Mesenchymal stem cell (in vitro differentiated cells and primary cell): ENCODE results near the gene AKNA.

Experiments used
- DNase-seq: peaks from one replicate; pipeline ENCODE4 v3.0.0-alpha.2; 2013
- H2AFZ ChIP-seq: one replicate; pipeline ENCODE4 v1.6.1; 2013; ENCODE audit warnings: low read depth, mild to moderate bottlenecking, control low read depth, inconsistent platforms, low read length, moderate library complexity
- H2AK5ac ChIP-seq: 2 replicates; pipeline ENCODE4 v1.6.1; 2013; ENCODE audit warnings: low read length, moderate library complexity, mild to moderate bottlenecking, inconsistent platforms; ENCODE audit not compliant: severe bottlenecking
- H2BK120ac ChIP-seq: one replicate; pipeline ENCODE4 v1.6.1; 2013; ENCODE audit warnings: low read depth, mild to moderate bottlenecking, inconsistent platforms, low read length, moderate library complexity
- H2BK12ac ChIP-seq, 2 experiments: one replicate each; pipeline ENCODE4 v1.6.1; 2013; ENCODE audit warnings: inconsistent platforms in 2 of 2, low read length in 2 of 2, mild to moderate bottlenecking in 2 of 2, moderate library complexity in 2 of 2, control low read depth in 1 of 2
- H2BK15ac ChIP-seq: one replicate; pipeline ENCODE4 v1.6.1; 2013; ENCODE audit warnings: mild to moderate bottlenecking, low read depth, inconsistent platforms; ENCODE audit not compliant: poor library complexity, severe bottlenecking
- H2BK5ac ChIP-seq: 2 replicates; pipeline ENCODE4 v1.6.1; 2013; ENCODE audit warnings: low read depth, mild to moderate bottlenecking, low read length, control low read depth, inconsistent platforms; ENCODE audit not compliant: poor library complexity, severe bottlenecking
- H3K14ac ChIP-seq, 2 experiments: one replicate each; pipeline ENCODE4 v1.6.1; 2013; ENCODE audit warnings: inconsistent platforms in 2 of 2, low read length in 2 of 2, control low read depth in 1 of 2, mild to moderate bottlenecking in 1 of 2, moderate library complexity in 1 of 2
- H3K18ac ChIP-seq, 2 experiments: one replicate each; pipeline ENCODE4 v1.6.1; 2013; ENCODE audit warnings: inconsistent platforms in 2 of 2, low read length in 2 of 2, control low read depth in 1 of 2, low read depth in 1 of 2, mild to moderate bottlenecking in 1 of 2
- H3K23ac ChIP-seq, 2 experiments: one replicate each; pipeline ENCODE4 v1.6.1; 2013; ENCODE audit warnings: inconsistent platforms in 2 of 2, low read length in 2 of 2, mild to moderate bottlenecking in 2 of 2, moderate library complexity in 2 of 2, control low read depth in 1 of 2
- H3K27ac ChIP-seq: 2 replicates; pipeline ENCODE4 v1.5.1; 2013; ENCODE audit warnings: mild to moderate bottlenecking, moderate library complexity, low read length, control low read depth, inconsistent platforms; ENCODE audit not compliant: poor library complexity, severe bottlenecking
- H3K27me3 ChIP-seq, 2 experiments: 2 replicates each; pipeline versions ENCODE4 v1.6.1 to v1.7.0; 2013; ENCODE audit warnings: low read length in 2 of 2, mild to moderate bottlenecking in 2 of 2, moderate library complexity in 2 of 2, control low read depth in 1 of 2, inconsistent platforms in 1 of 2; ENCODE audit not compliant: control insufficient read depth in 1 of 2, insufficient read depth in 1 of 2
- H3K36me3 ChIP-seq, 2 experiments: 2 replicates each; pipeline versions ENCODE4 v1.6.1 to v1.7.0; 2013; ENCODE audit warnings: low read length in 2 of 2, control low read depth in 1 of 2, inconsistent platforms in 1 of 2, low read depth in 1 of 2, mild to moderate bottlenecking in 1 of 2; ENCODE audit not compliant: insufficient read depth in 2 of 2, control insufficient read depth in 1 of 2
- H3K4ac ChIP-seq, 2 experiments: one replicate each; pipeline ENCODE4 v1.6.1; 2013; ENCODE audit warnings: inconsistent platforms in 2 of 2, low read length in 2 of 2, mild to moderate bottlenecking in 2 of 2, moderate library complexity in 2 of 2, control low read depth in 1 of 2, low read depth in 1 of 2
- H3K4me1 ChIP-seq: 2 replicates; pipeline ENCODE4 v1.6.1; 2013; ENCODE audit warnings: low read depth, low read length, control low read depth; ENCODE audit not compliant: control insufficient read depth, insufficient read depth
- H3K4me2 ChIP-seq: 2 replicates; pipeline ENCODE4 v1.6.1; 2013; ENCODE audit warnings: low read length, mild to moderate bottlenecking, inconsistent platforms; ENCODE audit not compliant: poor library complexity, severe bottlenecking
- H3K4me3 ChIP-seq, 2 experiments: 2 replicates each; pipeline versions ENCODE4 v1.5.1 to v1.7.0; 2013; ENCODE audit warnings: low read length in 2 of 2, mild to moderate bottlenecking in 2 of 2, control low read depth in 1 of 2, low read depth in 1 of 2; ENCODE audit not compliant: insufficient read depth in 1 of 2
- H3K79me1 ChIP-seq: replicated peaks from 2 replicates; pipeline ENCODE4 v1.6.1; 2013; ENCODE audit warnings: mild to moderate bottlenecking, control low read depth, low read length, inconsistent platforms; ENCODE audit not compliant: poor library complexity, severe bottlenecking
- H3K9ac ChIP-seq: 2 replicates; pipeline ENCODE4 v1.7.0; 2013; ENCODE audit warnings: mild to moderate bottlenecking, low read length, moderate library complexity
- H3K9me3 ChIP-seq: 2 replicates; pipeline ENCODE4 v1.7.0; 2013; ENCODE audit warnings: mild to moderate bottlenecking, low read length; ENCODE audit not compliant: control insufficient read depth
- H4K8ac ChIP-seq: one replicate; pipeline ENCODE4 v1.6.1; 2013; ENCODE audit warnings: inconsistent platforms, mild to moderate bottlenecking, low read length, moderate library complexity
- H4K91ac ChIP-seq: one replicate; pipeline ENCODE4 v1.6.1; 2013; ENCODE audit warnings: mild to moderate bottlenecking, low read length, inconsistent platforms
- WGBS: methylation state at CpG from one replicate; pipeline ENCODE4 v1.1.7; 2013; ENCODE audit warnings: mixed read lengths; 5-methylcytosine and 5-hydroxymethylcytosine counted together

The AKNA gene

GRCh38 chr9:114290561-114290986 lies 97.2 kb downstream of the AKNA start:
- Histone ChIP-seq H2BK120ac (no peak overlapping the region), H3K27me3 (no peaks in the 10 kb centered on the region), H4K8ac (no peak overlapping the region), H2AK5ac (peak overlapping the region; percentile 95), H2AFZ (no peak overlapping the region), H4K91ac (no peak overlapping the region), H3K23ac (no peak overlapping the region), H3K9ac (no peak overlapping the region), H2BK12ac (peak overlapping the region in 1 of 2 experiments; percentile 51), H3K4me1 (peaks cover 45% of the 10 kb centered on the region), H3K14ac (no peak overlapping the region), H3K27ac (no peak overlapping the region), H3K36me3 (peaks cover 21 to 38% of the 10 kb centered on the region in 2 experiments), H3K4me2 (no peak overlapping the region), H2BK15ac (no peak overlapping the region), H2BK5ac (no peak overlapping the region), H3K4me3 (no peak overlapping the region), H3K79me1 (peaks cover 7% of the 10 kb centered on the region), H3K4ac (no peak overlapping the region), H3K18ac (no peak overlapping the region), H3K9me3 (peaks cover 13% of the 10 kb centered on the region)
- DNase-seq = no peak
- WGBS = 66% methylated on average over 7 of the region's 7 CpGs

GRCh38 chr9:114289571-114290481 lies 98.0 kb downstream of the AKNA start:
- H2BK120ac ChIP-seq = no peak overlapping the region
- H3K27ac ChIP-seq = no peak overlapping the region
- H4K91ac ChIP-seq = no peak overlapping the region
- H3K9me3 ChIP-seq = peaks cover 7% of the 10 kb centered on the region
- no peak overlapping the region for H3K18ac ChIP-seq
- no peak overlapping the region for H2AFZ ChIP-seq
- H2BK5ac ChIP-seq = no peak overlapping the region
- no peak overlapping the region for H3K4me3 ChIP-seq
- H3K4me1 ChIP-seq = peaks cover 52% of the 10 kb centered on the region
- no peak overlapping the region for H4K8ac ChIP-seq
- no peak overlapping the region for H3K4ac ChIP-seq
- peak overlapping the region; percentile 94 for H2AK5ac ChIP-seq
- H2BK15ac ChIP-seq = no peak overlapping the region
- H3K27me3 ChIP-seq = no peaks in the 10 kb centered on the region
- H3K14ac ChIP-seq = no peak overlapping the region
- H3K79me1 ChIP-seq = peaks cover 7% of the 10 kb centered on the region
- peaks cover 15 to 40% of the 10 kb centered on the region in 2 experiments for H3K36me3 ChIP-seq
- peak overlapping the region in 1 of 2 experiments; percentile 10 for H2BK12ac ChIP-seq
- H3K23ac ChIP-seq = no peak overlapping the region
- no peak overlapping the region for H3K4me2 ChIP-seq
- 90% methylated on average over 12 of the region's 13 CpGs for WGBS
- no peak overlapping the region for H3K9ac ChIP-seq
- DNase-seq = no peak

- Histone ChIP-seq H3K27me3 (no peaks in the 10 kb centered on the region), H3K18ac (no peak overlapping the region), H2BK120ac (no peak overlapping the region), H3K4me1 (peaks cover 59% of the 10 kb centered on the region), H3K14ac (no peak overlapping the region), H2AFZ (no peak overlapping the region), H2AK5ac (peak overlapping the region; percentile 78), H2BK12ac (no peak overlapping the region), H3K9me3 (peaks cover under 1% of the 10 kb centered on the region), H3K27ac (no peak overlapping the region), H3K23ac (no peak overlapping the region), H3K4me3 (no peak overlapping the region), H3K36me3 (peaks cover 8 to 47% of the 10 kb centered on the region in 2 experiments), H4K8ac (no peak overlapping the region), H3K79me1 (peaks cover 9% of the 10 kb centered on the region), H3K9ac (no peak overlapping the region), H3K4me2 (no peak overlapping the region), H2BK5ac (no peak overlapping the region), H3K4ac (no peak overlapping the region), H2BK15ac (no peak overlapping the region), H4K91ac (no peak overlapping the region)
- no peak for DNase-seq
- WGBS = 95% methylated on average over 13 of the region's 13 CpGs
Observed at GRCh38 chr9:114289106-114289505, 98.7 kb downstream of the AKNA start.
